Measurements from ENCODE around the gene CSTF1. TPM values are rescaled to one million over a fixed set of nuclear protein-coding genes. Genes with fewer than 3 reads are reported as not detected.

CSTF1 gene
- total RNA-seq, 1 experiment from 2014 or later, result 60.2 TPM

GRCh38 chr20:56383334-56383733 lies 9.1 kb upstream of the CSTF1 start:
- H3K36me3 ChIP-seq (ENCODE audit: low read depth, low read length), result peaks cover 81% of the 10 kb centered on the region
- TF ChIP-seq CTCF (conservative IDR thresholded peaks at IDR 0.05; ENCODE audit: low read depth, low read length) (no peak), EZH2phosphoT487 (IDR thresholded peaks at IDR 0.05; ENCODE audit: borderline replicate concordance, low read length) (no peak), EZH2 (IDR thresholded peaks at IDR 0.05; ENCODE audit: low read length, unreplicated experiment) (no peak)
- intact Hi-C loops (cut with micrococcal nuclease), result no loop called here
- ATAC-seq (no peak), DNase-seq (no peak)
- ChIA-PET POLR2A (ENCODE audit: unreplicated experiment) (no interaction called here), CTCF (no interaction called here)
- H4K20me1 ChIP-seq (ENCODE audit: low read length), result peaks cover 29% of the 10 kb centered on the region
- H3K4me1 ChIP-seq (ENCODE audit: insufficient read depth, low read length), result no peaks in the 10 kb centered on the region
- H3K9ac ChIP-seq (ENCODE audit: low read length), result no peak overlapping the region
- no peak overlapping the region for H2AFZ ChIP-seq (ENCODE audit: low read length)
- H3K79me2 ChIP-seq (ENCODE audit: low read length), result peaks cover 87% of the 10 kb centered on the region
- no peaks in the 10 kb centered on the region for H3K9me2 ChIP-seq (replicated peaks; ENCODE audit: low read length)
- H3K4me3 ChIP-seq (ENCODE audit: low read length), result no peak overlapping the region
- no TSS peak for BruUV-seq (replicated peaks)
- no peak overlapping the region for H3K4me2 ChIP-seq (ENCODE audit: low read length)
- no peak overlapping the region for H3K27ac ChIP-seq (ENCODE audit: low read length)
- no peaks in the 10 kb centered on the region for H3F3A ChIP-seq (ENCODE audit: low read length, unreplicated experiment)
- H3K9me3 ChIP-seq (ENCODE audit: low read length), result no peaks in the 10 kb centered on the region
- no peaks in the 10 kb centered on the region for H3K27me3 ChIP-seq (ENCODE audit: low read length)

- H4K20me1 ChIP-seq (ENCODE audit: low read length), result peaks cover 25% of the 10 kb centered on the region
- peaks cover 7% of the 10 kb centered on the region for H3K4me1 ChIP-seq (ENCODE audit: insufficient read depth, low read length)
- H3K9me2 ChIP-seq (replicated peaks; ENCODE audit: low read length), result no peaks in the 10 kb centered on the region
- H3K27me3 ChIP-seq (ENCODE audit: low read length), result no peaks in the 10 kb centered on the region
- H2AFZ ChIP-seq (ENCODE audit: low read length), result no peak overlapping the region
- intact Hi-C loops (cut with micrococcal nuclease), result no loop called here
- H3F3A ChIP-seq (ENCODE audit: low read length, unreplicated experiment), result no peaks in the 10 kb centered on the region
- no peak for TF ChIP-seq EZH2phosphoT487 (IDR thresholded peaks at IDR 0.05; ENCODE audit: borderline replicate concordance, low read length)
- no peak for TF ChIP-seq EZH2 (IDR thresholded peaks at IDR 0.05; ENCODE audit: low read length, unreplicated experiment)
- TF ChIP-seq CTCF (conservative IDR thresholded peaks at IDR 0.05; ENCODE audit: low read depth, low read length), result no peak
- no peak overlapping the region for H3K9ac ChIP-seq (ENCODE audit: low read length)
- DNase-seq (no peak), ATAC-seq (no peak)
- no peak overlapping the region for H3K4me2 ChIP-seq (ENCODE audit: low read length)
- no peaks in the 10 kb centered on the region for H3K9me3 ChIP-seq (ENCODE audit: low read length)
- peaks cover 85% of the 10 kb centered on the region for H3K36me3 ChIP-seq (ENCODE audit: low read depth, low read length)
- BruUV-seq (replicated peaks), result no TSS peak
- no peak overlapping the region for H3K27ac ChIP-seq (ENCODE audit: low read length)
- peaks cover 93% of the 10 kb centered on the region for H3K79me2 ChIP-seq (ENCODE audit: low read length)
- ChIA-PET CTCF (no interaction called here), POLR2A (ENCODE audit: unreplicated experiment) (no interaction called here)
- H3K4me3 ChIP-seq (ENCODE audit: low read length), result no peak overlapping the region
Observed at GRCh38 chr20:56385130-56385529, 7.3 kb upstream of the CSTF1 start.

GRCh38 chr20:56386219-56386618 lies 6.2 kb upstream of the CSTF1 start:
- no TSS peak for BruUV-seq (replicated peaks)
- POLR2A ChIA-PET (ENCODE audit: unreplicated experiment), result no interaction called here

More at GRCh38 chr20:56386219-56386618, 6.2 kb upstream of the CSTF1 start:
- Histone ChIP-seq H3K27me3 (ENCODE audit: low read length) (no peaks in the 10 kb centered on the region), H3K9ac (ENCODE audit: low read length) (no peak overlapping the region), H3K36me3 (ENCODE audit: low read depth, low read length) (peaks cover 79% of the 10 kb centered on the region), H3K9me2 (replicated peaks; ENCODE audit: low read length) (no peaks in the 10 kb centered on the region), H3K4me2 (ENCODE audit: low read length) (no peak overlapping the region), H3K9me3 (ENCODE audit: low read length) (no peaks in the 10 kb centered on the region), H4K20me1 (ENCODE audit: low read length) (peaks cover 23% of the 10 kb centered on the region), H3F3A (ENCODE audit: low read length, unreplicated experiment) (no peaks in the 10 kb centered on the region), H3K4me3 (ENCODE audit: low read length) (no peak overlapping the region), H3K4me1 (ENCODE audit: insufficient read depth, low read length) (peaks cover 15% of the 10 kb centered on the region), H3K27ac (ENCODE audit: low read length) (no peak overlapping the region), H2AFZ (ENCODE audit: low read length) (no peak overlapping the region), H3K79me2 (ENCODE audit: low read length) (peaks cover 96% of the 10 kb centered on the region)
- ATAC-seq (no peak), DNase-seq (no peak)
- CTCF ChIA-PET, result no interaction called here
- intact Hi-C loops (cut with micrococcal nuclease), result no loop called here
- TF ChIP-seq EZH2phosphoT487 (IDR thresholded peaks at IDR 0.05; ENCODE audit: borderline replicate concordance, low read length) (no peak), CTCF (conservative IDR thresholded peaks at IDR 0.05; ENCODE audit: low read depth, low read length) (no peak), EZH2 (IDR thresholded peaks at IDR 0.05; ENCODE audit: low read length, unreplicated experiment) (no peak)

Data from PC-3 (cell line).